ENCODE results near the gene TCFL5. TPM values are rescaled to one million over a fixed set of nuclear protein-coding genes. Genes with fewer than 3 reads are reported as not detected.

The TCFL5 gene
- total and polyA plus RNA-seq, 5 experiments from 2014 or later: 1.0 to 13.4 (median 2.1) TPM

DNA sequence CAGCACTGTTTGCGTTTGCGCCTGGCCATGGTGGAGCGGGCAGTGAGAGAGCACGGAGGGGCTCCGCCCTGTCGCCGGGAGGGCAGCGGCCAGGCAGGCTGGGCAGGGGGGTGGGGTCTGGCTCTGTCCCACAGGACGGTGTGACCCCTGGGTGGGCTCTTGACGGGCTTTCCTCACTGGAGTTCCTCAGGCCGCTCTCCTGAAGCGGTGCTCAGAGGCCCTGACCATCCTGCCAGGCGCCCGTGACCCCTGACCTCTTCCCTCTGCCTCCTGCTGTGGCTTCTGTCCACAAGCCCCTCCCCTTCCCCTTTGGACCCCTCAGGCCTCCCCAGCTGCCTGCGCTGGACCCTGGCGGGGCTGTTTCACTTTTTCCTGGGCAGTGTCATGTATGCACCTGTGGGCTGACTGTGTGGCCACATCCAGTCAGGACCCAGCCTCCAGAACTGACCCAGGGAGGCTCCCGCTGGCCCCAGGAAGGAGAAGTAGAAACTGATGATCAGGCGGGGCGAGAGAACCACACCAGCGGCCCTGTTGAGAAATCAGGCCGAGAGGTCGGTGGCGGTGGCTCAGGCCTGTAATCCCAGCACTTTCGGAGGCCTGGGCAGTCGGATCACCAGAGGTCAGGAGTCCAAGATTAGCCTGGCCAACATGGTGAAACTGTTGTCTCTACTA lies 55.8 kb downstream of the TCFL5 start:
- peak overlapping the region in 9 of 10 donors; percentile 43 to 89 (median 79) for H3K27ac Mint-ChIP-seq
- POLR2A ChIA-PET: interaction anchor here (0.9 to 8.4 kb wide), 6 partner anchors 10 to 66 kb away, joined by 3 to 145 read pairs (median 7); partner anchors contain the start of gene MRGBP
- H3K4me1 Mint-ChIP-seq: peaks cover 14 to 39% (median 30%) of the 10 kb centered on the region in 4 donors
- ATAC-seq (no peak), DNase-seq (no peak)
- H3K4me3 Mint-ChIP-seq: peak overlapping the region; percentile 68 to 87 (median 76)
- peaks cover 0 to 31% (median 6%) of the 10 kb centered on the region in 3 donors for H3K36me3 Mint-ChIP-seq
- H3K9me3 Mint-ChIP-seq: no peaks in the 10 kb centered on the region
- H3K27me3 Mint-ChIP-seq: no peaks in the 10 kb centered on the region

DNA sequence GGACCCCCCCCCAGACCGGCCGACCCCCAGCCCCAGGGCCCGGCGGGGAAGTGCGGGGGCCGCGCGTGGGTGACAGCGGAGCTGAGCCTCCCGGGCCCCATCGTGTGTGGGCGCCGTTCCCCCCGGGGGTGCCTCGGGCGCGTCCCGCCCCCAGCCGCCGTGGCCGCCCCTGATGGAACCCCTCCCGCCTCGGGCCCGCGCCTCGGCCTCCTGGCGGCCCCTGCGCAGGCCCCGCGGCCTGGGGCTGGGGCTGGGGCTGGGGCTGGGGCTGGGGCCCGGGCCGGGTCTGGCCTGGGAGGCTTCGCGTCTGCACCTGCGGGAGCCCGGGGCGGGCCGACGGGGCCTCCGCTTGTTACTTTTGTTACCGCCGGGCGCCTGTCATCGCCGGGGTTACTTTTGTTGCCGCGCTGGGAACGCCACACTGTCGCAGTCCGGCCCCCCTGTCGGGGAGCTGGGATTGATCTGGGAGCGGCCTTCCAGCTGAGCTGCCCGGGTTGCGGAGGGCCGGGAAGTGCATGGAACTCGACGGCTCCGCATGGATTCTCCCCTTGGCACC lies 56.4 kb downstream of the TCFL5 start:
- peak in 3 of 10 donors; percentile 26 to 39 (median 36) for DNase-seq
- Mint-ChIP-seq H3K27me3 (no peaks in the 10 kb centered on the region), H3K27ac (peak overlapping the region in 8 of 10 donors; percentile 19 to 95 (median 68)), H3K9me3 (no peaks in the 10 kb centered on the region), H3K36me3 (peaks cover 0 to 27% (median 6%) of the 10 kb centered on the region in 3 donors), H3K4me1 (peaks cover 14 to 39% (median 30%) of the 10 kb centered on the region in 4 donors), H3K4me3 (peak overlapping the region; percentile 67 to 90 (median 78))
- POLR2A ChIA-PET: interaction anchor here (0.9 to 8.4 kb wide), 7 partner anchors 10 to 101 kb away, joined by 3 to 145 read pairs (median 7); partner anchors contain the start of gene MRGBP
- ATAC-seq: peak; percentile 42 to 57

DNA sequence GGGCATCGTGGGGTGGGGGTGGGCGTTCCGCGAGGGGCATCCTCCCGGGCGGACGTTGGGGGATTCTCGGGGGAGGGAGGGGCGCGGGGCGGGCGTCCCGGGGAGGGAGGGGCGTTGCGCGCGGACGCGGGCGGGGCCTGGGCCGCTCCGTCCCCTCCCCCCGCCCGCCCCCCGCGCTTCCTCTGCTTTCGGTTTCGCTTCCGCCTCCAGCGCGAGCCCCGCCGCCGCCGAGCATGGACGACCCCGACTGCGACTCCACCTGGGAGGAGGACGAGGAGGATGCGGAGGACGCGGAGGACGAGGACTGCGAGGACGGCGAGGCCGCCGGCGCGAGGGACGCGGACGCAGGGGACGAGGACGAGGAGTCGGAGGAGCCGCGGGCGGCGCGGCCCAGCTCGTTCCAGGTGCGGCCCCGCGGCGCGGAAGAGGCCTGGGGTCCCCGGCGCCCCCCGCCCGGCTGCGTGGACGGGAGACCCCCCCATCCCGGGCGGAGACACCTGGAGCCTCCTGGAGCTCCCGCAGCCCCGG lies 56.9 kb downstream of the TCFL5 start, which contains the start of gene OGFR:
Gene OGFR (plus strand): TSS at position 209 of the 528 bp plus-strand sequence. CDS start 25 bp downstream, at position 234.
- Mint-ChIP-seq H3K36me3 (peaks cover 0 to 27% (median 6%) of the 10 kb centered on the region in 3 donors), H3K4me1 (peaks cover 14 to 42% (median 30%) of the 10 kb centered on the region in 4 donors), H3K4me3 (peak within 1 kb of the TSS; percentile 90 to 100 (median 96)), H3K9me3 (no peaks in the 10 kb centered on the region), H3K27ac (peak within 1 kb of the TSS; percentile 94 to 99 (median 98)), H3K27me3 (no peaks in the 10 kb centered on the region)
- peak; percentile 61 to 69 for ATAC-seq
- DNase-seq: peak; percentile 58 to 88 (median 73)
- POLR2A ChIA-PET: interaction anchor here (0.9 to 8.4 kb wide), 9 partner anchors 9 to 101 kb away, joined by 3 to 145 read pairs (median 4); partner anchors contain the start of genes COL9A3 and MRGBP

DNA sequence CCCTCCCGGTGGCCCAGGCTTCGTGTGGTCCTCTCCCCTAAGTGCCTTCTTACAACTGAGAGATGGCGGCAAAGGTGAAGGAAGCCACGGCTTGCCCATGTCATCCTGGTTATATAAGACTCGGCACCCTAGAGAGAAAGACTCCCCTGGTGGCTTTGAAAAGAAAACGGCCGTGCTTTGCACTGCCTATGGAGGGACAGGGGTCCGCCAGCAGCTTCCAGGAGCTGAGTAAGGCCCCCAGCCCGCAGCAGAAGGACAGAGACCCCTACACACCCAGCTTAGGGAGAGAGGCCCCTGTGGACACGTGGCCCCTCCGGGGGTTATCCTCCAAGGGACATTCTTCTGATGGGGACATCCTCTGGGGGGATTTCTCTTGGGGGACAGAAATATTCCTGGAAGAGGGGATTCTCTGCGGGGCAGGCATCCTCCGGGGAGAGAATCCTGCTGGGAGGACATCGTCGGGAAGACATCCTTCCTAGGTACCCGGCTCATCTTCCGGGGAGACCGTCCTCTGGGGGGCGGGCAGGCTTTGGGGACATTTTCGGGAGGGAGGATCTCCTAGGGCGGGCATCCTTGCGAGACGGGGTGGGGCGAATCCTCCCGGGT lies 57.5 kb downstream of the TCFL5 start:
- H3K9me3 Mint-ChIP-seq: no peaks in the 10 kb centered on the region
- DNase-seq (peak in 5 of 10 donors; percentile 22 to 57 (median 50)), ATAC-seq (peak; percentile 56 to 67)
- H3K36me3 Mint-ChIP-seq: peaks cover 0 to 28% (median 9%) of the 10 kb centered on the region in 3 donors
- peak overlapping the region; percentile 90 to 100 (median 96) for H3K4me3 Mint-ChIP-seq
- H3K27me3 Mint-ChIP-seq: no peaks in the 10 kb centered on the region
- peak overlapping the region; percentile 94 to 99 (median 98) for H3K27ac Mint-ChIP-seq
- POLR2A ChIA-PET: interaction anchor here (0.7 to 8.4 kb wide), 9 partner anchors 8 to 153 kb away, joined by 3 to 145 read pairs (median 4); partner anchors contain the start of genes COL9A3 and MRGBP
- peaks cover 14 to 45% (median 30%) of the 10 kb centered on the region in 4 donors for H3K4me1 Mint-ChIP-seq

DNA sequence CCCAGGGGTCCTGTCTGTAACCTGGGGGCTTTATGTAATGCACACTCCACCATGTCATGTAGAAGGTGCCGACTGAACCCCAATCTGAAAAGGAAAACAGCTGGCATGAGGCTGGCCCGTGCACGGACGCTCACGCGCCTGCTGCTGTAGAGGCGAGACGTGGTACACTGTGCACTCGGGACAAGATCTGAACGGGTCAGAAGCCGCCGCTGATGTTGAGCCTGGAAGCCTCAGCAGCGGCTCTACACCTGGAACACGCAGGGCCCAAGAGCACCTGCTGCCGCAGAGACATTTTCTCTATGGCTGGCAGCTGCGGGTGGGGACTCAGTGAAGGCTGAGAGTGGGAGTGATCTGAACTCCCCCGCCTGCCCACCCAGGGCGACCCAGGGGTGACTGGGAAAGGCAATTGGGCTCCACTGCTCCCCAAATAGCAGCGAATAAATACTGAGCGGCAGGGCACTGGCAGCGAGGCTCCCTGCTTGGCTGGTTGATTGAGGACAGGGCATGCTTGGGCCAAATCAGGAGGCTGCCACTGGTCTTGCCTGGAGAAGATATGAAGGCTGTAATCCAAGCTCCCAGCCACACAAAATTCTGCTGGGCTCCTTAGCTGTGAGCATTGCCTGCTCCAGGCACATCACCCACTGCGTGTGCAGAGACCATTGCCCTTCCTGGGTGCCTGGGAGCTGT lies 59.5 kb downstream of the TCFL5 start:
- Mint-ChIP-seq H3K4me1 (peaks cover 16 to 48% (median 38%) of the 10 kb centered on the region in 4 donors), H3K27me3 (no peaks in the 10 kb centered on the region), H3K27ac (peak overlapping the region in 3 of 10 donors; percentile 40 to 99 (median 71)), H3K4me3 (peak overlapping the region in 1 of 10 donors; percentile 26), H3K36me3 (peaks cover 0 to 26% (median 4%) of the 10 kb centered on the region in 3 donors), H3K9me3 (no peaks in the 10 kb centered on the region)
- ATAC-seq (no peak), DNase-seq (no peak)
- POLR2A ChIA-PET: interaction anchor here (1.1 to 8.4 kb wide), 2 partner anchors 6 to 11 kb away, joined by 3 to 145 read pairs; partner anchors contain the start of gene MRGBP

DNA sequence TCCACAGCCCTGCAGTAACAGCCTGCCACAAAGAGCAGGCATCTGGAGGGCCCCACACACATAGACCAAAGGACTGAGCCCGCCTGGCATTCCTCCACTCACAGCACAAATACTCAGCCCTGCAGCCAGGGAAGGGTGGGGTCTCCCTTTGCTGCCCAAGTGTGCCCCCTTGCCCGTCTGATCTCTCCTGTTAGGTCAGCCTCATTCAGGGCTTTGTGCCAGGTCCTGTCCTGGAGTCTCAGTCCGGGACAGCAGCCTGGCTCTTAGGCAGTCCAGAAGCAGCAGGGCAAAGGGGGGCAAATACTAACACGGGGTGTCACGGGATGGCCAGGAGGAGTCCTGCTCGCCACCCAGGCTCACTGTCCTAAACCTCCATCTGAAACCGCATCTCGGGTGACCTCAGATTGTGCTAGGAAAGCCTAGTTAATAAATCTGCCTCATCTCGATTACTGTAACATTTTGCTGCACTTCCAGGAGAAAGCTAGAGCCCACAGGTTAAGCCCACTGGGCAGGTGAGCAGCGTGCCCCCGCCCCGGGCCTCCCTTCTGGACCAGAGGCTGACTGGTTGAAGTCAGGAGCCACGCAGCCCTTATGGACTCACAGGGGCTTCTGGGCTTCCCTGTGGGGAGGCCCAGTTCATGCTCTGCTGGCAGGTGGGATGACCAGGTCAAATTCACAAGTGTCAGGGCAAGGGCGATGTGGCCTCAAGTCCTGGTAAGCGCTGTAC lies 60.2 kb downstream of the TCFL5 start:
- no peak for ATAC-seq
- Mint-ChIP-seq H3K4me3 (no peak overlapping the region), H3K27me3 (no peaks in the 10 kb centered on the region), H3K36me3 (peaks cover 0 to 26% (median 4%) of the 10 kb centered on the region in 3 donors), H3K4me1 (peaks cover 13 to 44% (median 34%) of the 10 kb centered on the region in 4 donors), H3K27ac (peak overlapping the region in 3 of 10 donors; percentile 7 to 47 (median 24)), H3K9me3 (no peaks in the 10 kb centered on the region)
- DNase-seq: no peak
- POLR2A ChIA-PET: no interaction called here

DNA sequence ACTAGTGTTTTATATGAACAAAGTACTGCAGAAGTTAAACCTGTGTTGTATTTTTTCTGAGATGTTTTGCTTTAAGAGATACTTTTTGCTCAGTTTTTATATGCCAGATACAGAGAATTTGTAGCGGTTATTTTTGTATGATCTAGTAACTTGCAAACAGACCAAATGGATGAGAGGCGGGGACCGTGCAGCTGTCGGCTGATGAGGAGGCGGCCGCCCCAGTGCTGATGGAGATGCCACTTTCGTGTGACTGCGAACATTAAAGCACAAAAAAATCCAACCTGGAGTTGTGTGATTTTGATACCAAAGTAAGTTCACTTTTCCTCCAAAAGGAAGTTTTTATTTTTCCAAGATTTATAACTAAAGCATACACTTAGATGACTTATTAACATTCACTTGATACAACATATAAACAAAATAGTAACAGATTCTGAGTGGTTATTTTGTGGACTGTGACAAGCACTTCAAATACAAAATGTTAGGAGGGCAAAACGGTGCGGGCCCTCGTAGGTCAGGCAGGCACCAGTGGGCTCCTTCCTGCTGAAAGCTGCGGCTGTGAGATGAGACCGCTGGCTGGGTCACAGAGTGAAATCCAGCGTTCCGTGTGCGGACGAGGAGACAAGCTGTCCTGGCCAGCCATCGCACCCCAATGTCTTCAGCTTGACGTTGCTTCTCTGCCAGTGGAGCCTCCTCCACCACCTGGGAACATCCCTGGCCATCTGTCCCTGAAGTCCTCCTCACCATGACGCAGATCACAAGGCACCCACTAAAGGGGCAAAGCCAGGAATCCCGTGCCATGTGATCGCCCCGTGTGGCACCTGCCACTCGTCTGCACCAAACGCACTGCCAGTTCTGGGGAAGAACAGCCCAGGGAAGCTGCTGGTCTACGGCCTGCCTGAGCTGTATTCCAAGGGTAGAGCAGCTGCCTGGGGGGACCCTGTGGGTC lies 61.0 kb downstream of the TCFL5 start:
- Mint-ChIP-seq H3K27me3 (no peaks in the 10 kb centered on the region), H3K4me1 (peaks cover 11 to 39% (median 29%) of the 10 kb centered on the region in 4 donors), H3K27ac (peak overlapping the region in 2 of 10 donors; percentile 24 to 27), H3K4me3 (peak overlapping the region in 2 of 10 donors; percentile 12 to 62), H3K9me3 (no peaks in the 10 kb centered on the region), H3K36me3 (peaks cover 0 to 26% (median 4%) of the 10 kb centered on the region in 3 donors)
- DNase-seq: no peak
- ATAC-seq: no peak
- POLR2A ChIA-PET: no interaction called here

DNA sequence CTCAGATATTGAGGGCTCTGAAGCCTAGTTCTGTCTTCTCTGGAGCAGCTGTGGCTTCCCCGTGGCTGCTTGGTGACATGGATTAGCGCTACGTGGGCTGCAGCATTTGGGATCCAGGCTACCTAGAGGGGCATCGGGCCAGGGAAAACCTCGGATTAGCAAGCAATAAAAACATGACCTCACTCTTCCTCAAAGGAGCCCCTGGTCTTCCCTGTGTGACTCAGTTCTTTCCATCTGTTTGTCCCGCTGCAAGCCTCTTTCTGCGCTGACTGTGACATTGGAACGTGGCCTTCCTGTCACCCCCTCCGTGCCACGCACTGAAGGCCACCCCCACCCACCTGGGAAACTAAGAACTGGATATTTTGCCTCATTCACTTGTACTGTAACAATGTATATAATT lies 61.7 kb downstream of the TCFL5 start:
- peaks cover 11 to 38% (median 29%) of the 10 kb centered on the region in 4 donors for H3K4me1 Mint-ChIP-seq
- H3K4me3 Mint-ChIP-seq: peak overlapping the region in 2 of 10 donors; percentile 12 to 22
- DNase-seq: no peak
- peak overlapping the region in 3 of 10 donors; percentile 54 to 75 (median 58) for H3K27ac Mint-ChIP-seq
- no peaks in the 10 kb centered on the region for H3K27me3 Mint-ChIP-seq
- peaks cover 0 to 26% (median 4%) of the 10 kb centered on the region in 3 donors for H3K36me3 Mint-ChIP-seq
- no peak for ATAC-seq
- H3K9me3 Mint-ChIP-seq: no peaks in the 10 kb centered on the region
- POLR2A ChIA-PET: interaction anchor here (0.6 kb wide), 1 partner anchor 1172 kb away, joined by 3 read pairs; no protein-coding TSS in a partner anchor

DNA sequence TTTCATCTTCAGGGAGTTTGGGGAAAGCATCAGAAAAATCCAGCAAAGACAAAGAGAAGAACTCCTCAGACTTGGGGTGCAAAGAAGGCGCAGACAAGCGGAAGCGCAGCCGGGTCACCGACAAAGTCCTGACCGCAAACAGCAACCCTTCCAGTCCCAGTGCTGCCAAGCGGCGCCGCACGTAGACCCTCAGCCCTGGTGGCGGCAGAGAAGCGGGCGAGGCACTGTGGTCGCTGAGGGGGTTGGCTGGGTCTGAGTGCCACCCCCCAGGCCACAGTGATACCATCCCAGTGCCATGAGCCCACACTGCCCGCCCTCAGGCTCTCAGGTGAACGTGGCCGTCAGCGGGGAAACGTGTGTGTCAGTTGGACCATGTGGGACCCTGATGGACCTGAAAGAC lies 62.2 kb downstream of the TCFL5 start:
- peaks cover 0 to 26% (median 4%) of the 10 kb centered on the region in 3 donors for H3K36me3 Mint-ChIP-seq
- no peak for ATAC-seq
- peak overlapping the region in 1 of 10 donors; percentile 64 for H3K27ac Mint-ChIP-seq
- H3K4me1 Mint-ChIP-seq: peaks cover 11 to 40% (median 29%) of the 10 kb centered on the region in 4 donors
- H3K27me3 Mint-ChIP-seq: no peaks in the 10 kb centered on the region
- peak overlapping the region in 2 of 10 donors; percentile 23 to 24 for H3K4me3 Mint-ChIP-seq
- POLR2A ChIA-PET: interaction anchor here (0.6 kb wide), 1 partner anchor 1172 kb away, joined by 3 read pairs; no protein-coding TSS in a partner anchor
- no peaks in the 10 kb centered on the region for H3K9me3 Mint-ChIP-seq
- DNase-seq: no peak

DNA sequence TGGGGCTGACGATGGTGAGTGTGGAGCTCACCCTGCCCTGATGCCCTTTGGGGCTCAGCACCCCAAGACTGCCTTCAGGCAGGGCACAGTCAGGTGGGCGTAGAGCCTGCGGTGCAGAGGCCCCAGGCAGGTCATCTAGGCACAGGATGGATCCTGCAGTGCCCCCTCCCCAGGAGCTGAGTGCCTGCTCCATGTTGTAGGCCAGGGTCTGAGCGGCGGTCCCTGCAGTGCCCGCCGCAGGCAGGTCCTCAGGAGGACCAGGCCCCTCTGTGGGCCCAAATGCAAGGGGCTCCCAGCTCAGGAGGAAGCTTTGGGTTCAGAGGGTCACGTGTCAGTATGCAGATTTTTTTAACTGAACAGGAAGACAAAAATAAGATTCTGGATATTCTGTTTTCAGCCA lies 62.6 kb downstream of the TCFL5 start:
- Mint-ChIP-seq H3K9me3 (no peaks in the 10 kb centered on the region), H3K4me1 (peaks cover 8 to 37% (median 25%) of the 10 kb centered on the region in 4 donors), H3K27ac (no peak overlapping the region), H3K27me3 (no peaks in the 10 kb centered on the region), H3K36me3 (peaks cover 0 to 26% (median 4%) of the 10 kb centered on the region in 3 donors), H3K4me3 (peak overlapping the region in 1 of 10 donors; percentile 14)
- DNase-seq: no peak
- ATAC-seq: no peak
- POLR2A ChIA-PET: interaction anchor here (0.6 kb wide), 1 partner anchor 1173 kb away, joined by 3 read pairs; no protein-coding TSS in a partner anchor

Measured in naive thymus-derived CD8-positive, alpha-beta T cell (primary cell).